ENCODE results near the gene CFL1.

Gene CFL1

DNA sequence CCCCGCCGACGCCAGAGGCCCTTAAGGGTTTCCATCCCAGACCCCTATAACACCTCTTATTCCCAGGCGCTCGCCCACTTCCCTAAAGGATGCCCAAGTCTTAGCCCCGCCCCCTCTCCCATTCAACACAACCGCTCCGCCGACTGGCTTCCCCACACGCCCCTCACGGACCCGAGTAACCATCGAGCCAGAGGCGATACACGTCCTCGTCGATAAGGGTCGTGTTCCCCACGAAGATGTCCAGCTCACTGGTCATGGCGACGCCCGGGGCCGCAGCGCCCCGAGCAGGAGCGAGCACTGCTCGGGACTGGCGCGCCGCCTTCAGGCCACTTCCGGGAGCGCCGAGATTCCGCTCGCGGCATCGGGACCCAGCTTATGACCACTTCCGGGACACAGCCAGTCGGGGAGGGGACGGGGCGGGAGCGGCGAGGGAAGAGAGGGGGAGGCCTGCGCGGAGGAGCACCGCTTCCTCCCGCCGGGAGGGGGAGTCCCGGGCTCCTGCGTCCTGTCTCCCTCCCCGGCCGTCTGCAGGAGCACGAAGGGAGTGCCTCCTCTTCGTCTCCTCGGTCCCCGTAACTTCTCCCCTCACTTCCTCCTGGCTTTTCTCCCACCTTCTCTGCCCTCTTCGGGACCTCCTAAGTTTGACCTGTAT, 30.3 kb upstream of the CFL1 start, which contains the start of gene FIBP:
Gene FIBP, minus strand, starts transcription at position 309 of the 652 bp plus-strand sequence. Its CDS starts 53 bp downstream, at position 256.
- H3K4me2 ChIP-seq: peak within 1 kb of the TSS; percentile 98
- H2AFZ ChIP-seq (ENCODE audit: low read depth): peak within 1 kb of the TSS; percentile 89
- no peaks in the 10 kb centered on the region for H3K27me3 ChIP-seq (ENCODE audit: insufficient read depth, low read depth)
- H3K27ac ChIP-seq: peak within 1 kb of the TSS; percentile 49; the same call in 1 of the 2 replicates
- peak within 1 kb of the TSS; percentile 54 for H3K9ac ChIP-seq
- peaks cover 53% of the 10 kb centered on the region for H3K4me1 ChIP-seq (ENCODE audit: low read depth, poor library complexity, severe bottlenecking)
- H3K79me2 ChIP-seq (ENCODE audit: insufficient read depth, low read depth): peaks cover 25% of the 10 kb centered on the region
- no peaks in the 10 kb centered on the region for H4K20me1 ChIP-seq (ENCODE audit: insufficient read depth)
- TF ChIP-seq, protein P1, sequence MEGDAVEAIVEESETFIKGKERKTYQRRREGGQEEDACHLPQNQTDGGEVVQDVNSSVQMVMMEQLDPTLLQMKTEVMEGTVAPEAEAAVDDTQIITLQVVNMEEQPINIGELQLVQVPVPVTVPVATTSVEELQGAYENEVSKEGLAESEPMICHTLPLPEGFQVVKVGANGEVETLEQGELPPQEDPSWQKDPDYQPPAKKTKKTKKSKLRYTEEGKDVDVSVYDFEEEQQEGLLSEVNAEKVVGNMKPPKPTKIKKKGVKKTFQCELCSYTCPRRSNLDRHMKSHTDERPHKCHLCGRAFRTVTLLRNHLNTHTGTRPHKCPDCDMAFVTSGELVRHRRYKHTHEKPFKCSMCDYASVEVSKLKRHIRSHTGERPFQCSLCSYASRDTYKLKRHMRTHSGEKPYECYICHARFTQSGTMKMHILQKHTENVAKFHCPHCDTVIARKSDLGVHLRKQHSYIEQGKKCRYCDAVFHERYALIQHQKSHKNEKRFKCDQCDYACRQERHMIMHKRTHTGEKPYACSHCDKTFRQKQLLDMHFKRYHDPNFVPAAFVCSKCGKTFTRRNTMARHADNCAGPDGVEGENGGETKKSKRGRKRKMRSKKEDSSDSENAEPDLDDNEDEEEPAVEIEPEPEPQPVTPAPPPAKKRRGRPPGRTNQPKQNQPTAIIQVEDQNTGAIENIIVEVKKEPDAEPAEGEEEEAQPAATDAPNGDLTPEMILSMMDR (conservative IDR thresholded peaks at IDR 0.05; ENCODE audit: low read depth, low read length): peak; percentile 86
- no peak within 1 kb of the TSS for H3K4me3 ChIP-seq (IDR thresholded peaks at IDR 0.05; ENCODE audit: insufficient read depth, low read depth, low read length)
- no peaks in the 10 kb centered on the region for H3K36me3 ChIP-seq (ENCODE audit: insufficient read depth)

DNA sequence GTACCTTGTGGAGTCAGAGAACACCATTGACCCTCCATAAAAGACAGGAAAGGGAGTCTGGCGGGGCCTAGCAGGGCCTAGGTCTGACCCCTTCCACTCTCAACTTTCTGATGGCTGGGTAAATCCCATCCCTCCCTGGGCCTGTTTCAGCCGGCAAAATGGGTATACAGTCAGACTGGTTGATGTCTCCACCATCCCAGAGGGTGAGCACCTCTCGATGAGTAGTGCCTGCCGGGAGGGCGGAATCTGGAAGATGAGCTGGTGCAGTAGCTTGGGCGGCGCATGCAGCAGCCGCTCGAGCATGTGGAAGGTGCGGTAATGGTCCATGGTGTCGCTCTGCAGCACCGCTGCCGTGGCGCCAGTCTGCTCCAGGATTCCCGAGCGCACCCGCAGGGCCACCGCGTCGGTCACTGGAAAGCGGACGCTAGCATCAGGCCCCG, 29.8 kb upstream of the CFL1 start:
- Histone ChIP-seq H3K4me1 (ENCODE audit: low read depth, poor library complexity, severe bottlenecking) (peaks cover 48% of the 10 kb centered on the region), H3K36me3 (ENCODE audit: insufficient read depth) (no peaks in the 10 kb centered on the region)

DNA sequence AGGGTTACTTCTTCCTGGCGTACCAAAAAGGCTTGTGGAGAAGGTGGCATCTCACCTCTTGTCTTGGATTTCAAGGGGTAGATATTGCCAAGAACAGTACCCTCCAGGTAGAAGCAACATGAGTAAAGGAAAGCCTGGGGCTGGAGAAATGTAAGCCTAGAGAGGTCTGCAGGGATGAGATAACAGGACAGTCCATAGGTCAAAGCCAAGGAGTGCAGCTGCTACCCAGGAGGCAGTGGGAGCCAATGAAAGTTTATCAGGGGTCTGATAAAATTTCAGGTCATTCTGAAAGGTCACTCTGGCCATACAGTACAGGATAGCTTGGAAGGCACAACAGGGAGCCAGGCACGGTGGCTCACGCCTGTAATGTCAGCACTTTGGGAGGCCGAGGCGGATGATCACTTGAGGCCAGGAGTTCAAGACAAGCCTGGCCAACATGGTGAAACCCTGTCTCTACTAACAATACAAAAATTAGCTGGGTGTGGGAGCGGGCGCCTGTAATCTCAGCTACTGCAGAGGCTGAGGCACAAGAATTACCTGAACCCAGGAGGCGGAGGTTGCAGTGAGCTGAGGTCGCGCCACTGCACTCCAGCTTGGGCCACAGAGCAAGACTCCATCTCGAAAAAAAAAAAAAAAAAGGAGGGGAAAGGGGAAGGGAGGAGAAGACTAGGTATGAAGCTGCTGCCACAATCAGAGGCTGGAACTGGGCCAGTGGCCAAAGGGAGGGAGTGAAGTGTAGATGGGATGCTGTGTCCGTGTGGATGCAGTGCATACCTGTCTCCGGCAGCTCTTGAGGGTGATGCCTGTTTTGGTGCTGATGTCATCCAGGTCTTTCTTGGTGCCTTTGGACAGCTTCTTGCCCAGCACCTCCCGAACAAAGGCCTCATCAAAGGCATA, 29.1 kb upstream of the CFL1 start:
- H3K4me3 ChIP-seq (IDR thresholded peaks at IDR 0.05; ENCODE audit: insufficient read depth, low read depth, low read length): no peak overlapping the region
- H3K79me2 ChIP-seq (ENCODE audit: insufficient read depth, low read depth): peaks cover 23% of the 10 kb centered on the region
- no peaks in the 10 kb centered on the region for H3K36me3 ChIP-seq (ENCODE audit: insufficient read depth)
- TF ChIP-seq, protein P1 (conservative IDR thresholded peaks at IDR 0.05; ENCODE audit: low read depth, low read length): no peak
- H3K4me1 ChIP-seq (ENCODE audit: low read depth, poor library complexity, severe bottlenecking): peaks cover 42% of the 10 kb centered on the region
- H3K9ac ChIP-seq: peak overlapping the region; percentile 32; the same call in 1 of the 2 replicates
- H3K4me2 ChIP-seq: peak overlapping the region; percentile 98
- peak overlapping the region; percentile 39; the same call in 1 of the 2 replicates for H3K27ac ChIP-seq
- H2AFZ ChIP-seq (ENCODE audit: low read depth): peak overlapping the region; percentile 89; the same call in 1 of the 2 replicates
- no peaks in the 10 kb centered on the region for H3K27me3 ChIP-seq (ENCODE audit: insufficient read depth, low read depth)
- no peaks in the 10 kb centered on the region for H4K20me1 ChIP-seq (ENCODE audit: insufficient read depth)

More for the DNA sequence above, 29.8 kb upstream of the CFL1 start:
- H3K79me2 ChIP-seq (ENCODE audit: insufficient read depth, low read depth): peaks cover 25% of the 10 kb centered on the region
- H2AFZ ChIP-seq (ENCODE audit: low read depth): peak overlapping the region; percentile 89
- H3K9ac ChIP-seq: peak overlapping the region; percentile 32
- no peak overlapping the region for H3K4me3 ChIP-seq (IDR thresholded peaks at IDR 0.05; ENCODE audit: insufficient read depth, low read depth, low read length)
- TF ChIP-seq, protein P1 (conservative IDR thresholded peaks at IDR 0.05; ENCODE audit: low read depth, low read length): no peak
- H3K27ac ChIP-seq: peak overlapping the region; percentile 39; the same call in 1 of the 2 replicates
- peak overlapping the region; percentile 98 for H3K4me2 ChIP-seq
- H3K27me3 ChIP-seq (ENCODE audit: insufficient read depth, low read depth): no peaks in the 10 kb centered on the region
- no peaks in the 10 kb centered on the region for H4K20me1 ChIP-seq (ENCODE audit: insufficient read depth)

DNA sequence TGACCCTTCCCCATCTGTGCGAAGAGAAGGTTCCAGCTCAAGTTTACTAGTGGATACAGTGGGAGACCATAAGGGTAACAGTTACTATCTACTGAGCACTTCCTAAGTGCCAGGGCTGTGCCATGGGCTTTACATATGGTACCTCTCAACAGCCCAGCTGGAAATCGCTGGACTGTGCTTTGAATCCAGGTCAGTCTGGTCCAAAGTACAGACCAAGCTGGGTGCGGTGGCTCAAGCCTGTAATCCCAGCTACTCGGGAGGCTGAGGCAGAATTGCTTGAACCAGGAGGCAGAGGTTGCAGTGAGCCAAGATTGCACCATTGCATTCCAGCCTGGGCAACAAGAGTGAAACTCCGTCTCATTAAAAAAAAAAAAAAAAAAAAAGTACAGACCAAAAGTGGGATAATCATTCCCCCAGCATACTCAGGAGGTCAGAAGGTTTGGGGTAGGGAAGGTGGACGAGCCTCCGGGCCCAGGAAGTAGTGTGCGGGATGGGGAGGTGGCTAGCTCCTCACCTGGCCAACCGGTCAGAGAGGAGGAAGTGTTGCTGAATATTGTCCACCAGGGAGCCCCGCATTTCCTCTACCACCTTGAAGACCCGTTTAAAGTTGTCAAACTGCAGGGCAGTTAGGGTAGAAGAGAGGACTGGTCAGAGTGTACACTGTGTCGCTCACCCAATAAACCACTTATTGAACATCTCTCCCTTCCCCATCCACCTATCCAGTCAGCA, 28.0 kb upstream of the CFL1 start:
- no peak overlapping the region for H2AFZ ChIP-seq (ENCODE audit: low read depth)
- no peaks in the 10 kb centered on the region for H4K20me1 ChIP-seq (ENCODE audit: insufficient read depth)
- no peak overlapping the region for H3K4me3 ChIP-seq (IDR thresholded peaks at IDR 0.05; ENCODE audit: insufficient read depth, low read depth, low read length)
- TF ChIP-seq, protein P1 (conservative IDR thresholded peaks at IDR 0.05; ENCODE audit: low read depth, low read length): no peak
- no peaks in the 10 kb centered on the region for H3K27me3 ChIP-seq (ENCODE audit: insufficient read depth, low read depth)
- no peak overlapping the region for H3K9ac ChIP-seq
- peaks cover 40% of the 10 kb centered on the region for H3K4me1 ChIP-seq (ENCODE audit: low read depth, poor library complexity, severe bottlenecking)
- H3K27ac ChIP-seq: no peak overlapping the region
- H3K36me3 ChIP-seq (ENCODE audit: insufficient read depth): no peaks in the 10 kb centered on the region
- H3K4me2 ChIP-seq: no peak overlapping the region
- peaks cover 12% of the 10 kb centered on the region for H3K79me2 ChIP-seq (ENCODE audit: insufficient read depth, low read depth)

All from KMS-11 (cell line).